HCT116 (cell line): ENCODE results near the gene NEK8. TPM values are rescaled to one million over a fixed set of nuclear protein-coding genes. Genes with fewer than 3 reads are reported as not detected.

Experiments
- ATAC-seq: fragments of 200-7000 bp; cut with Tn5 transposase; 2 replicates; pipeline ENCODE4 v1.9.1; 2020; ENCODE audit warnings: mild to moderate bottlenecking, moderate library complexity
- BruUV-seq: library from RNA; stranded (reverse); fragments of 400-500 nt; replicated peaks from 2 replicates; lab custom pipeline; 2021; lab: Mats Ljungman, UMichigan
- CTCF ChIA-PET: fragments of 300-600 bp; sonication (Branson Sonifier 250); formaldehyde crosslinking; loops from one replicate; lab custom pipeline; 2021; ENCODE audit warnings: antibody characterized with exemption; lab: Charles Lee
- POLR2A ChIA-PET: fragments of 300-600, 350-600 bp; sonication (Branson Sonifier 250); formaldehyde crosslinking; loops from one replicate; lab custom pipeline; 2021; ENCODE audit warnings: antibody characterized with exemption; lab: Charles Lee
- RAD21 ChIA-PET, 2 experiments: fragments of 300-600 bp; sonication (Branson Sonifier 250); formaldehyde crosslinking; loops; one replicate each; lab custom pipeline; 2023; ENCODE audit warnings: low total read pairs in 2 of 2; ENCODE audit not compliant: uncharacterized antibody in 2 of 2, unreplicated experiment in 2 of 2, low non-redundant PET in 1 of 2; lab: Charles Lee
- DNase-seq: peaks from one replicate; pipeline ENCODE4 v3.0.0-alpha.2; 2010; ENCODE audit warnings: low read depth, low spot score
- H2AFZ ChIP-seq: fragments of 200-600 bp; shearing (Covaris generic), sonication (generic); 2 replicates; pipeline ENCODE4 v1.6.1; 2017; ENCODE audit warnings: low read depth, mixed run types, mixed read lengths, antibody characterized with exemption, low read length; ENCODE audit not compliant: poor library complexity, severe bottlenecking
- H3K27ac ChIP-seq: 2 replicates; pipeline ENCODE4 v1.5.1; 2012; ENCODE audit warnings: low read depth, low read length
- H3K27me3 ChIP-seq: fragments of 200-600 bp; sonication (generic); 2 replicates; pipeline ENCODE4 v1.6.1; 2016; ENCODE audit warnings: mixed run types, low read length, mixed read lengths; ENCODE audit not compliant: insufficient read depth
- H3K36me3 ChIP-seq, 2 experiments: fragments of 200-500 bp in 1 of 2; fragments of 200-600 bp in 1 of 2; sonication (Bioruptor generic) in 1 of 2; sonication (generic) in 1 of 2; 2 replicates each; pipeline versions ENCODE4 v1.5.1 to v1.6.1; 2014 to 2016; ENCODE audit warnings: low read length in 2 of 2, inconsistent platforms in 1 of 2, mixed read lengths in 1 of 2, mixed run types in 1 of 2; ENCODE audit not compliant: insufficient read depth in 2 of 2, control insufficient read depth in 1 of 2
- H3K4me1 ChIP-seq, 2 experiments: fragments of 200-600 bp in 1 of 2; sonication (generic) in 1 of 2; 2 replicates each; pipeline versions ENCODE4 v1.5.1 to v1.6.1; 2012 to 2017; ENCODE audit warnings: low read length in 2 of 2, inconsistent platforms in 1 of 2, mild to moderate bottlenecking in 1 of 2, mixed read lengths in 1 of 2, mixed run types in 1 of 2, moderate library complexity in 1 of 2; ENCODE audit not compliant: insufficient read depth in 2 of 2, control insufficient read depth in 1 of 2
- H3K4me2 ChIP-seq: fragments of 200-600 bp; sonication (generic); 2 replicates; pipeline ENCODE4 v1.6.1; 2017; ENCODE audit warnings: mixed run types, low read length, mixed read lengths
- H3K4me3 ChIP-seq, 2 experiments: fragments of 200-600 bp in 1 of 2; sonication (generic) in 1 of 2; replicated peaks in 1 of 2; 2 replicates each; pipeline ENCODE4 v1.5.1; 2011 to 2016; ENCODE audit warnings: low read length in 2 of 2, control low read depth in 1 of 2, low read depth in 1 of 2, mild to moderate bottlenecking in 1 of 2, mixed read lengths in 1 of 2, mixed run types in 1 of 2
- H3K79me2 ChIP-seq: fragments of 200-600 bp; sonication (generic); 2 replicates; pipeline ENCODE4 v1.6.1; 2017; ENCODE audit warnings: mild to moderate bottlenecking, mixed run types, low read length, moderate library complexity, mixed read lengths; ENCODE audit not compliant: insufficient read depth
- H3K9ac ChIP-seq: fragments of 200-600 bp; sonication (generic); 2 replicates; pipeline ENCODE4 v1.6.1; 2016; ENCODE audit warnings: low read length, mixed read lengths
- H3K9me2 ChIP-seq: fragments of 200-600 bp; sonication (generic), shearing (Covaris generic); 2 replicates; pipeline ENCODE4 v1.6.1; 2017; ENCODE audit warnings: mixed run types, mild to moderate bottlenecking, moderate library complexity; ENCODE audit not compliant: insufficient read depth
- H3K9me3 ChIP-seq, 2 experiments: fragments of 200-500 bp in 1 of 2; fragments of 200-600 bp in 1 of 2; sonication (Bioruptor generic) in 1 of 2; sonication (generic) in 1 of 2; 2 replicates each; pipeline ENCODE4 v1.6.1; 2014 to 2017; ENCODE audit warnings: low read length in 2 of 2, mixed read lengths in 2 of 2, inconsistent platforms in 1 of 2, low read depth in 1 of 2, mild to moderate bottlenecking in 1 of 2, mixed run types in 1 of 2, moderate library complexity in 1 of 2; ENCODE audit not compliant: control insufficient read depth in 1 of 2, insufficient read depth in 1 of 2
- H4K20me1 ChIP-seq: fragments of 200-600 bp; sonication (generic), shearing (Covaris generic); 2 replicates; pipeline ENCODE4 v1.6.1; 2017; ENCODE audit warnings: mixed run types, mild to moderate bottlenecking, moderate library complexity; ENCODE audit not compliant: insufficient read depth
- CEBPB ChIP-seq: IDR thresholded peaks from 2 replicates; pipeline ENCODE4 v1.6.1; 2012; ENCODE audit warnings: low read depth
- ELF1 ChIP-seq: IDR thresholded peaks from 2 replicates; pipeline ENCODE4 v1.6.1; 2012; ENCODE audit warnings: low read depth, borderline replicate concordance
- EZH2 ChIP-seq: fragments of 200-600 bp; sonication (generic); IDR thresholded peaks from 2 replicates; pipeline ENCODE4 v1.6.1; 2017; ENCODE audit warnings: antibody characterized with exemption, mixed run types
- EZH2phosphoT487 ChIP-seq: fragments of 200-600 bp; IDR thresholded peaks from 2 replicates; pipeline ENCODE4 v1.6.1; 2018; ENCODE audit warnings: antibody characterized with exemption, borderline replicate concordance
- FOSL1 ChIP-seq: IDR thresholded peaks from 2 replicates; pipeline ENCODE4 v1.6.1; 2012; ENCODE audit warnings: low read depth
- JUND ChIP-seq: IDR thresholded peaks from 2 replicates; pipeline ENCODE4 v1.6.1; 2012
- POLR2A ChIP-seq: IDR thresholded peaks from 2 replicates; pipeline ENCODE4 v1.7.0; 2011; ENCODE audit warnings: borderline replicate concordance; ENCODE audit not compliant: insufficient read depth, insufficient read length; ENCODE audit errors: extremely low read depth
- POLR2AphosphoS5 ChIP-seq: IDR thresholded peaks from 2 replicates; pipeline ENCODE4 v1.6.1; 2011; ENCODE audit warnings: mild to moderate bottlenecking, low read depth, low read length, moderate library complexity
- RAD21 ChIP-seq: IDR thresholded peaks from 2 replicates; pipeline ENCODE4 v1.6.1; 2012; ENCODE audit warnings: low read depth, mild to moderate bottlenecking
- SIN3A ChIP-seq: IDR thresholded peaks from 2 replicates; pipeline ENCODE4 v1.6.1; 2012; ENCODE audit warnings: low read depth
- SP1 ChIP-seq: IDR thresholded peaks from 2 replicates; pipeline ENCODE4 v1.6.1; 2012; ENCODE audit warnings: low read depth
- SRF ChIP-seq: IDR thresholded peaks from 2 replicates; pipeline ENCODE4 v1.6.1; 2012; ENCODE audit warnings: low read depth
- TCF7L2 ChIP-seq: IDR thresholded peaks from 2 replicates; pipeline ENCODE4 v1.7.0; 2011; ENCODE audit warnings: borderline replicate concordance, inconsistent platforms; ENCODE audit not compliant: insufficient read depth, insufficient read length; ENCODE audit errors: extremely low read depth
- YY1 ChIP-seq: IDR thresholded peaks from 2 replicates; pipeline ENCODE4 v1.6.1; 2011; ENCODE audit warnings: low read length, low read depth, moderate library complexity, mild to moderate bottlenecking; ENCODE audit not compliant: insufficient replicate concordance; ENCODE audit errors: extremely low read depth
- ZFX ChIP-seq: fragments of 450-650 bp; IDR thresholded peaks from 2 replicates; pipeline ENCODE4 v1.6.1; 2017
- ZNF274 ChIP-seq: fragments of 200-500 bp; sonication (Bioruptor generic); IDR thresholded peaks from 2 replicates; pipeline ENCODE4 v1.6.1; 2014; ENCODE audit warnings: mild to moderate bottlenecking, low read depth, low read length, inconsistent platforms
- intact Hi-C: fragments of 100-400 bp; cut with micrococcal nuclease; formaldehyde crosslinking; loops from 2 replicates; pipeline ENCODE4 v1.10.0; 2022
- total RNA-seq: library from RNA; stranded (reverse); gene quantifications from one replicate; pipeline ENCODE4 v1.2.1, GENCODE V29; 2021; ENCODE audit not compliant: unreplicated experiment
- TF ChIP-seq, protein P1 (sequence below): IDR thresholded peaks from 2 replicates; pipeline ENCODE4 v1.6.1; 2012
- TF ChIP-seq, protein P2 (sequence below), 3 experiments: fragments of 200-600 bp in 1 of 3; sonication (generic) in 1 of 3; IDR thresholded peaks in 2 of 3; conservative IDR thresholded peaks in 1 of 3; 2 replicates each; pipeline ENCODE4 v1.5.1; 2012 to 2017; ENCODE audit warnings: low read depth in 2 of 3, low read length in 2 of 3, antibody characterized with exemption in 1 of 3, borderline replicate concordance in 1 of 3, control low read depth in 1 of 3, mild to moderate bottlenecking in 1 of 3, mixed read lengths in 1 of 3, mixed run types in 1 of 3, moderate library complexity in 1 of 3; ENCODE audit not compliant: insufficient read depth in 1 of 3
- TF ChIP-seq, protein P3 (sequence below): IDR thresholded peaks from 2 replicates; pipeline ENCODE4 v1.6.1; 2012; ENCODE audit warnings: low read depth
- TF ChIP-seq, protein P4 (sequence below): IDR thresholded peaks from 2 replicates; pipeline ENCODE4 v1.6.1; 2011; ENCODE audit warnings: mild to moderate bottlenecking, low read length, moderate library complexity; ENCODE audit not compliant: insufficient replicate concordance; ENCODE audit errors: extremely low read depth

The NEK8 gene
- total RNA-seq, 1 experiment from 2014 or later, result 7.0 TPM

DNA sequence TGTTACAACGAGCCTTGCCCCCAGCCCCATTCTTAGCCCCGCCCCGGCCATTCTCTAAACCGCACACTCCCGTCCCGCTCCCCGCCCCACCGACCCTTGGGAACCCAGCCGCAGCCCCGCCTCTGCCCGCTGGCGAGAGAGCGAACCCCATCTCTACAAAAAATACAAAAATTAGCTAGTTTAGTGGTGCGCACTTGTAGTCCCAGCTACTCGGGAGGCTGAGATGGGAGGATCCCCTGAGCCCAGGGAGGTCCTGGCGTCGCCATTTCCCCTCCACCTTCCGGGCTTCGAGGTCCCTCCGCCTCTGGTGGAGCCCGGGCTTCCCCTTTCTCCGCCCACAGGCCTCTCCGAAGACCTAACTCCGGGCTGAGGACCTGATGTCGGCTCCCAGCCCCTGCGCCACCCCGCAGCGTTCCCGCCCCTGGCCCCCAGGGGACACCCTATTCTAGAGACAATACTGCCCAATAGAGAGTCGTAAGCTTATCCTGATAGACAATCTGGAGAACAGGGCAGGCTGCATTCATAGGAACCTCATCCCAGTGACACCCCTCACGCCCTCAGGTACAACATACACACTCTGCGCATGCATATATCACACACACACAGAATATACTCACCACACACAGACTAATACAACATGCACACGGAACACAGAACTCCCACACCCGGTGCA, 16.4 kb upstream of the NEK8 start:
- no peaks in the 10 kb centered on the region for H3K79me2 ChIP-seq
- no TSS peak for BruUV-seq
- intact Hi-C loops, result no loop called here
- no peak for TF ChIP-seq EZH2phosphoT487
- no peak for TF ChIP-seq SIN3A
- no peak for TF ChIP-seq SP1
- TF ChIP-seq POLR2AphosphoS5, result no peak
- no peak for TF ChIP-seq TCF7L2
- TF ChIP-seq, protein P1, sequence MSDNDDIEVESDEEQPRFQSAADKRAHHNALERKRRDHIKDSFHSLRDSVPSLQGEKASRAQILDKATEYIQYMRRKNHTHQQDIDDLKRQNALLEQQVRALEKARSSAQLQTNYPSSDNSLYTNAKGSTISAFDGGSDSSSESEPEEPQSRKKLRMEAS, result no peak
- TF ChIP-seq, protein P2, sequence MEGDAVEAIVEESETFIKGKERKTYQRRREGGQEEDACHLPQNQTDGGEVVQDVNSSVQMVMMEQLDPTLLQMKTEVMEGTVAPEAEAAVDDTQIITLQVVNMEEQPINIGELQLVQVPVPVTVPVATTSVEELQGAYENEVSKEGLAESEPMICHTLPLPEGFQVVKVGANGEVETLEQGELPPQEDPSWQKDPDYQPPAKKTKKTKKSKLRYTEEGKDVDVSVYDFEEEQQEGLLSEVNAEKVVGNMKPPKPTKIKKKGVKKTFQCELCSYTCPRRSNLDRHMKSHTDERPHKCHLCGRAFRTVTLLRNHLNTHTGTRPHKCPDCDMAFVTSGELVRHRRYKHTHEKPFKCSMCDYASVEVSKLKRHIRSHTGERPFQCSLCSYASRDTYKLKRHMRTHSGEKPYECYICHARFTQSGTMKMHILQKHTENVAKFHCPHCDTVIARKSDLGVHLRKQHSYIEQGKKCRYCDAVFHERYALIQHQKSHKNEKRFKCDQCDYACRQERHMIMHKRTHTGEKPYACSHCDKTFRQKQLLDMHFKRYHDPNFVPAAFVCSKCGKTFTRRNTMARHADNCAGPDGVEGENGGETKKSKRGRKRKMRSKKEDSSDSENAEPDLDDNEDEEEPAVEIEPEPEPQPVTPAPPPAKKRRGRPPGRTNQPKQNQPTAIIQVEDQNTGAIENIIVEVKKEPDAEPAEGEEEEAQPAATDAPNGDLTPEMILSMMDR (IDR thresholded peaks at IDR 0.05 in 2 of 3, conservative IDR thresholded peaks at IDR 0.05 in 1 of 3; ENCODE audit: borderline replicate concordance in 1 of 3, insufficient read depth in 1 of 3, low read depth in 2 of 3, low read length in 2 of 3), result no peak
- TF ChIP-seq JUND, result no peak
- TF ChIP-seq FOSL1, result no peak
- no peak for TF ChIP-seq YY1
- no peak for TF ChIP-seq RAD21
- TF ChIP-seq, protein P3, sequence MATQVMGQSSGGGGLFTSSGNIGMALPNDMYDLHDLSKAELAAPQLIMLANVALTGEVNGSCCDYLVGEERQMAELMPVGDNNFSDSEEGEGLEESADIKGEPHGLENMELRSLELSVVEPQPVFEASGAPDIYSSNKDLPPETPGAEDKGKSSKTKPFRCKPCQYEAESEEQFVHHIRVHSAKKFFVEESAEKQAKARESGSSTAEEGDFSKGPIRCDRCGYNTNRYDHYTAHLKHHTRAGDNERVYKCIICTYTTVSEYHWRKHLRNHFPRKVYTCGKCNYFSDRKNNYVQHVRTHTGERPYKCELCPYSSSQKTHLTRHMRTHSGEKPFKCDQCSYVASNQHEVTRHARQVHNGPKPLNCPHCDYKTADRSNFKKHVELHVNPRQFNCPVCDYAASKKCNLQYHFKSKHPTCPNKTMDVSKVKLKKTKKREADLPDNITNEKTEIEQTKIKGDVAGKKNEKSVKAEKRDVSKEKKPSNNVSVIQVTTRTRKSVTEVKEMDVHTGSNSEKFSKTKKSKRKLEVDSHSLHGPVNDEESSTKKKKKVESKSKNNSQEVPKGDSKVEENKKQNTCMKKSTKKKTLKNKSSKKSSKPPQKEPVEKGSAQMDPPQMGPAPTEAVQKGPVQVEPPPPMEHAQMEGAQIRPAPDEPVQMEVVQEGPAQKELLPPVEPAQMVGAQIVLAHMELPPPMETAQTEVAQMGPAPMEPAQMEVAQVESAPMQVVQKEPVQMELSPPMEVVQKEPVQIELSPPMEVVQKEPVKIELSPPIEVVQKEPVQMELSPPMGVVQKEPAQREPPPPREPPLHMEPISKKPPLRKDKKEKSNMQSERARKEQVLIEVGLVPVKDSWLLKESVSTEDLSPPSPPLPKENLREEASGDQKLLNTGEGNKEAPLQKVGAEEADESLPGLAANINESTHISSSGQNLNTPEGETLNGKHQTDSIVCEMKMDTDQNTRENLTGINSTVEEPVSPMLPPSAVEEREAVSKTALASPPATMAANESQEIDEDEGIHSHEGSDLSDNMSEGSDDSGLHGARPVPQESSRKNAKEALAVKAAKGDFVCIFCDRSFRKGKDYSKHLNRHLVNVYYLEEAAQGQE, result no peak
- TF ChIP-seq EZH2, result no peak
- TF ChIP-seq ZFX, result no peak
- TF ChIP-seq ZNF274, result no peak
- TF ChIP-seq SRF, result no peak
- TF ChIP-seq, protein P4, sequence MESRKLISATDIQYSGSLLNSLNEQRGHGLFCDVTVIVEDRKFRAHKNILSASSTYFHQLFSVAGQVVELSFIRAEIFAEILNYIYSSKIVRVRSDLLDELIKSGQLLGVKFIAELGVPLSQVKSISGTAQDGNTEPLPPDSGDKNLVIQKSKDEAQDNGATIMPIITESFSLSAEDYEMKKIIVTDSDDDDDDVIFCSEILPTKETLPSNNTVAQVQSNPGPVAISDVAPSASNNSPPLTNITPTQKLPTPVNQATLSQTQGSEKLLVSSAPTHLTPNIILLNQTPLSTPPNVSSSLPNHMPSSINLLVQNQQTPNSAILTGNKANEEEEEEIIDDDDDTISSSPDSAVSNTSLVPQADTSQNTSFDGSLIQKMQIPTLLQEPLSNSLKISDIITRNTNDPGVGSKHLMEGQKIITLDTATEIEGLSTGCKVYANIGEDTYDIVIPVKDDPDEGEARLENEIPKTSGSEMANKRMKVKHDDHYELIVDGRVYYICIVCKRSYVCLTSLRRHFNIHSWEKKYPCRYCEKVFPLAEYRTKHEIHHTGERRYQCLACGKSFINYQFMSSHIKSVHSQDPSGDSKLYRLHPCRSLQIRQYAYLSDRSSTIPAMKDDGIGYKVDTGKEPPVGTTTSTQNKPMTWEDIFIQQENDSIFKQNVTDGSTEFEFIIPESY, result no peak
- no peak for TF ChIP-seq POLR2A
- no peak for TF ChIP-seq CEBPB
- no peak for TF ChIP-seq ELF1
- TF ChIP-seq, all 23 proteins: peak for 0
- ATAC-seq (no peak), DNase-seq (no peak)
- Histone ChIP-seq H3K9ac (no peak overlapping the region), H4K20me1 (no peaks in the 10 kb centered on the region), H3K27me3 (no peaks in the 10 kb centered on the region), H3K27ac (no peak overlapping the region), H3K4me2 (no peak overlapping the region), H3K9me2 (no peaks in the 10 kb centered on the region), H3K9me3 (no peaks in the 10 kb centered on the region), H2AFZ (no peak overlapping the region), H3K36me3 (no peaks in the 10 kb centered on the region), H3K4me1 (peaks cover 9 to 16% of the 10 kb centered on the region in 2 experiments), H3K4me3 (no peak overlapping the region)
- ChIA-PET POLR2A (interaction anchor here (3.2 kb wide), 1 partner anchor 8 kb away, joined by 42 read pairs; the partner anchor contains the start of gene RPL23A), CTCF (interaction anchor here (1.5 kb wide), 1 partner anchor 405 kb away, joined by 3 read pairs; no protein-coding TSS in a partner anchor), RAD21 (no interaction called here)
